MCF 10A (cell line): ENCODE data around the gene TMEM18. TPM values are rescaled to one million over a fixed set of nuclear protein-coding genes. Genes with fewer than 3 reads are reported as not detected.

Experiments used
- BruUV-seq: library from RNA; stranded (reverse); fragments of 400-500 nt; replicated peaks from 2 replicates; lab custom pipeline; 2021; lab: Mats Ljungman, UMichigan
- CTCF ChIA-PET: fragments of 300-600 bp; sonication (Branson Sonifier 250); formaldehyde crosslinking; extraction: SDS; loops from one replicate; lab custom pipeline; 2021; ENCODE audit warnings: antibody characterized with exemption, inconsistent platforms; lab: Yijun Ruan, JAX
- POLR2A ChIA-PET: fragments of 300-600, 350-650 bp; sonication (Branson Sonifier 250); formaldehyde crosslinking; extraction: SDS; loops from one replicate; lab custom pipeline; 2020; ENCODE audit warnings: antibody characterized with exemption, inconsistent platforms; lab: Yijun Ruan, JAX
- DNase-seq: peaks from one replicate; pipeline ENCODE4 v3.0.0-alpha.2; 2018; ENCODE audit not compliant: unreplicated experiment
- H3K27ac Mint-ChIP-seq: one replicate; pipeline ENCODE4 v1.8.0; 2022; ENCODE audit warnings: mild to moderate bottlenecking, low read depth, mixed read lengths; ENCODE audit not compliant: unreplicated experiment
- H3K27me3 Mint-ChIP-seq: one replicate; pipeline ENCODE4 v1.8.0; 2022; ENCODE audit warnings: mixed read lengths; ENCODE audit not compliant: insufficient read depth, unreplicated experiment
- H3K36me3 Mint-ChIP-seq: one replicate; pipeline ENCODE4 v1.8.0; 2022; ENCODE audit warnings: mild to moderate bottlenecking, moderate library complexity, mixed read lengths; ENCODE audit not compliant: insufficient read depth, unreplicated experiment
- H3K4me1 Mint-ChIP-seq: one replicate; pipeline ENCODE4 v1.8.0; 2022; ENCODE audit warnings: mixed read lengths; ENCODE audit not compliant: insufficient read depth, unreplicated experiment
- H3K4me3 Mint-ChIP-seq: one replicate; pipeline ENCODE4 v1.8.0; 2022; ENCODE audit warnings: mild to moderate bottlenecking, moderate library complexity, mixed read lengths; ENCODE audit not compliant: unreplicated experiment
- H3K9me3 Mint-ChIP-seq: one replicate; pipeline ENCODE4 v1.8.0; 2022; ENCODE audit warnings: mixed read lengths; ENCODE audit not compliant: unreplicated experiment
- CTCF ChIP-seq: fragments of 200-600 bp; IDR thresholded peaks from one replicate; pipeline ENCODE4 v1.8.0; 2022; ENCODE audit warnings: antibody characterized with exemption, mild to moderate bottlenecking; ENCODE audit not compliant: unreplicated experiment
- intact Hi-C: fragments of 100-400 bp; cut with micrococcal nuclease; formaldehyde crosslinking; loops from 2 replicates; pipeline ENCODE4 v1.14.1; 2022
- total RNA-seq: library from RNA; stranded (reverse); gene quantifications from 2 replicates; pipeline ENCODE4 v1.2.3, GENCODE V29; 2022

TMEM18 gene
- total RNA-seq, 1 experiment from 2014 or later, result 25.1 TPM

GRCh38 chr2:696999-697627 lies 19.9 kb upstream of the TMEM18 start:
- intact Hi-C loops, result no loop called here
- no peaks in the 10 kb centered on the region for H3K36me3 Mint-ChIP-seq
- peaks cover 3% of the 10 kb centered on the region for H3K4me1 Mint-ChIP-seq
- no peak overlapping the region for H3K4me3 Mint-ChIP-seq
- H3K27me3 Mint-ChIP-seq, result no peaks in the 10 kb centered on the region
- POLR2A ChIA-PET, result no interaction called here
- no peak overlapping the region for H3K27ac Mint-ChIP-seq
- TF ChIP-seq CTCF, result no peak
- H3K9me3 Mint-ChIP-seq, result no peaks in the 10 kb centered on the region
- peak; percentile 56 for DNase-seq
- BruUV-seq, result no TSS peak
- CTCF ChIA-PET, result interaction anchor here (0.5 to 1.0 kb wide), 3 partner anchors 18 to 518 kb away, joined by 3 to 5 read pairs (median 4); no protein-coding TSS in a partner anchor

- POLR2A ChIA-PET, result no interaction called here
Measured at GRCh38 chr2:696463-696862, 19.3 kb upstream of the TMEM18 start.

GRCh38 chr2:694906-695510 lies 17.8 kb upstream of the TMEM18 start:
- CTCF ChIA-PET, result interaction anchor here (0.6 to 1.1 kb wide), 4 partner anchors 16 to 852 kb away, joined by 3 to 5 read pairs (median 4); no protein-coding TSS in a partner anchor
- Mint-ChIP-seq H3K36me3 (no peaks in the 10 kb centered on the region), H3K4me1 (peaks cover 3% of the 10 kb centered on the region), H3K27ac (no peak overlapping the region), H3K9me3 (no peaks in the 10 kb centered on the region), H3K4me3 (no peak overlapping the region), H3K27me3 (no peaks in the 10 kb centered on the region)
- POLR2A ChIA-PET, result no interaction called here
- no peak for DNase-seq
- intact Hi-C loops, result no loop called here
- no TSS peak for BruUV-seq
- no peak for TF ChIP-seq CTCF

More at GRCh38 chr2:696463-696862, 19.3 kb upstream of the TMEM18 start:
- H3K27me3 Mint-ChIP-seq, result no peaks in the 10 kb centered on the region
- CTCF ChIA-PET, result interaction anchor here (0.6 to 1.0 kb wide), 2 partner anchors 19 to 67 kb away, joined by 3 read pairs; no protein-coding TSS in a partner anchor
- no TSS peak for BruUV-seq
- H3K27ac Mint-ChIP-seq, result no peak overlapping the region
- no peaks in the 10 kb centered on the region for H3K36me3 Mint-ChIP-seq
- no peak for TF ChIP-seq CTCF
- no peak for DNase-seq
- no peak overlapping the region for H3K4me3 Mint-ChIP-seq
- H3K4me1 Mint-ChIP-seq, result peaks cover 3% of the 10 kb centered on the region
- no peaks in the 10 kb centered on the region for H3K9me3 Mint-ChIP-seq
- intact Hi-C loops, result no loop called here

GRCh38 chr2:694174-694573 lies 17.0 kb upstream of the TMEM18 start:
- Mint-ChIP-seq H3K36me3 (no peaks in the 10 kb centered on the region), H3K27ac (no peak overlapping the region), H3K27me3 (no peaks in the 10 kb centered on the region), H3K9me3 (no peaks in the 10 kb centered on the region), H3K4me1 (peaks cover 3% of the 10 kb centered on the region), H3K4me3 (no peak overlapping the region)
- intact Hi-C loops, result no loop called here
- no peak for DNase-seq
- POLR2A ChIA-PET, result interaction anchor here (1.4 kb wide), 1 partner anchor 17 kb away, joined by 5 read pairs; the partner anchor contains the start of gene TMEM18
- no TSS peak for BruUV-seq
- CTCF ChIA-PET, result interaction anchor here (0.6 to 0.8 kb wide), 2 partner anchors 15 to 40 kb away, joined by 3 to 5 read pairs; no protein-coding TSS in a partner anchor
- no peak for TF ChIP-seq CTCF
